Astrocyte (in vitro differentiated cells and primary cell): Measurements from ENCODE around the gene DDR1. TPM values are rescaled to one million over a fixed set of nuclear protein-coding genes. Genes with fewer than 3 reads are reported as not detected.
A peak's percentile ranks its signal among the peaks of the same experiment; 100 is the strongest.
"Not testable (repeated sequence)": the region's sequence is repeated elsewhere in the genome, so short reads cannot be mapped to it uniquely, and the experiment has no call there.

ENCODE experiments used
- DNase-seq: peaks from one replicate; pipeline ENCODE4 v3.0.0-alpha.2; 2010; ENCODE audit warnings: low read depth
- FAIRE-seq: peaks from 2 replicates; lab custom pipeline; 2011; peaks lifted over from hg19 to GRCh38; lab: Jason Lieb, UNC
- H2AFZ ChIP-seq: 2 replicates; pipeline ENCODE4 v1.6.0; 2012; ENCODE audit warnings: low read depth, low read length, inconsistent platforms
- H3K27ac ChIP-seq: 2 replicates; pipeline ENCODE4 v1.5.1; 2011; ENCODE audit warnings: low read depth, low read length, inconsistent platforms
- H3K27me3 ChIP-seq: 2 replicates; pipeline ENCODE4 v1.6.0; 2011; ENCODE audit warnings: low read length, inconsistent platforms; ENCODE audit not compliant: insufficient read depth
- H3K36me3 ChIP-seq: 2 replicates; pipeline ENCODE4 v1.5.1; 2011; ENCODE audit warnings: low read length, inconsistent platforms; ENCODE audit not compliant: insufficient read depth
- H3K4me1 ChIP-seq: 2 replicates; pipeline ENCODE4 v1.5.1; 2011; ENCODE audit warnings: low read length, inconsistent platforms; ENCODE audit not compliant: insufficient read depth
- H3K4me2 ChIP-seq: 2 replicates; pipeline ENCODE4 v1.6.0; 2012; ENCODE audit warnings: low read length, inconsistent platforms
- H3K4me3 ChIP-seq: 2 replicates; pipeline ENCODE4 v1.5.1; 2011; ENCODE audit warnings: low read depth, mild to moderate bottlenecking, low read length, inconsistent platforms; ENCODE audit not compliant: insufficient read depth
- H3K79me2 ChIP-seq: 2 replicates; pipeline ENCODE4 v1.6.0; 2012; ENCODE audit warnings: mild to moderate bottlenecking, low read length, inconsistent platforms; ENCODE audit not compliant: insufficient read depth
- H3K9ac ChIP-seq: 2 replicates; pipeline ENCODE4 v1.6.0; 2012; ENCODE audit warnings: mild to moderate bottlenecking, low read length, inconsistent platforms
- H3K9me3 ChIP-seq: 2 replicates; pipeline ENCODE4 v1.5.1; 2012; ENCODE audit warnings: low read depth, mild to moderate bottlenecking, low read length, inconsistent platforms; ENCODE audit not compliant: insufficient read depth
- H4K20me1 ChIP-seq: 2 replicates; pipeline ENCODE4 v1.6.0; 2012; ENCODE audit warnings: low read length, inconsistent platforms; ENCODE audit not compliant: insufficient read depth
- H3K27ac Mint-ChIP-seq: one replicate; pipeline ENCODE4 v1.8.0; 2021; ENCODE audit warnings: mild to moderate bottlenecking, mixed read lengths; ENCODE audit not compliant: unreplicated experiment
- H3K27me3 Mint-ChIP-seq: one replicate; pipeline ENCODE4 v1.8.0; 2021; ENCODE audit warnings: low read depth, mixed read lengths; ENCODE audit not compliant: unreplicated experiment
- H3K36me3 Mint-ChIP-seq: one replicate; pipeline ENCODE4 v1.8.0; 2021; ENCODE audit warnings: low read depth, mixed read lengths; ENCODE audit not compliant: unreplicated experiment
- H3K4me1 Mint-ChIP-seq: one replicate; pipeline ENCODE4 v1.8.0; 2021; ENCODE audit warnings: low read depth, mixed read lengths; ENCODE audit not compliant: unreplicated experiment
- H3K4me3 Mint-ChIP-seq: one replicate; pipeline ENCODE4 v1.8.0; 2021; ENCODE audit warnings: mild to moderate bottlenecking, moderate library complexity, mixed read lengths; ENCODE audit not compliant: unreplicated experiment
- H3K9me3 Mint-ChIP-seq: one replicate; pipeline ENCODE4 v1.8.0; 2021; ENCODE audit warnings: mild to moderate bottlenecking, mixed read lengths; ENCODE audit not compliant: unreplicated experiment
- EZH2 ChIP-seq: IDR thresholded peaks from 2 replicates; pipeline ENCODE4 v1.6.1; 2012; ENCODE audit warnings: mild to moderate bottlenecking, low read length, inconsistent platforms; ENCODE audit not compliant: insufficient read depth
- total RNA-seq: library from RNA; stranded (reverse); gene quantifications from 2 replicates; pipeline ENCODE4 v1.2.1, GENCODE V29; 2021
- TF ChIP-seq, protein P1 (sequence below): IDR thresholded peaks from 2 replicates; pipeline ENCODE4 v1.5.1; 2011; ENCODE audit warnings: low read depth, mild to moderate bottlenecking, inconsistent platforms, low read length, moderate library complexity; ENCODE audit not compliant: insufficient read depth

Gene DDR1
- total RNA-seq, 1 donor from 2014 or later: 144 TPM

GRCh38 chr6:30902709-30903108 lies 18.4 kb downstream of the DDR1 start:
- no peaks in the 10 kb centered on the region for H3K9me3 Mint-ChIP-seq
- H3K4me3 Mint-ChIP-seq: no peak overlapping the region
- Histone ChIP-seq H3K4me3 (no peak overlapping the region), H3K79me2 (no peaks in the 10 kb centered on the region), H3K4me2 (no peak overlapping the region), H4K20me1 (no peaks in the 10 kb centered on the region), H3K36me3 (no peaks in the 10 kb centered on the region), H3K9me3 (no peaks in the 10 kb centered on the region), H3K9ac (no peak overlapping the region), H3K27me3 (no peaks in the 10 kb centered on the region), H3K27ac (no peak overlapping the region), H3K4me1 (no peaks in the 10 kb centered on the region), H2AFZ (no peak overlapping the region)
- H3K36me3 Mint-ChIP-seq: peaks cover 10% of the 10 kb centered on the region
- H3K4me1 Mint-ChIP-seq: no peaks in the 10 kb centered on the region
- no peaks in the 10 kb centered on the region for H3K27me3 Mint-ChIP-seq
- FAIRE-seq (no peak), DNase-seq (no peak)
- H3K27ac Mint-ChIP-seq: no peak overlapping the region
- no peak for TF ChIP-seq EZH2
- TF ChIP-seq, protein P1, sequence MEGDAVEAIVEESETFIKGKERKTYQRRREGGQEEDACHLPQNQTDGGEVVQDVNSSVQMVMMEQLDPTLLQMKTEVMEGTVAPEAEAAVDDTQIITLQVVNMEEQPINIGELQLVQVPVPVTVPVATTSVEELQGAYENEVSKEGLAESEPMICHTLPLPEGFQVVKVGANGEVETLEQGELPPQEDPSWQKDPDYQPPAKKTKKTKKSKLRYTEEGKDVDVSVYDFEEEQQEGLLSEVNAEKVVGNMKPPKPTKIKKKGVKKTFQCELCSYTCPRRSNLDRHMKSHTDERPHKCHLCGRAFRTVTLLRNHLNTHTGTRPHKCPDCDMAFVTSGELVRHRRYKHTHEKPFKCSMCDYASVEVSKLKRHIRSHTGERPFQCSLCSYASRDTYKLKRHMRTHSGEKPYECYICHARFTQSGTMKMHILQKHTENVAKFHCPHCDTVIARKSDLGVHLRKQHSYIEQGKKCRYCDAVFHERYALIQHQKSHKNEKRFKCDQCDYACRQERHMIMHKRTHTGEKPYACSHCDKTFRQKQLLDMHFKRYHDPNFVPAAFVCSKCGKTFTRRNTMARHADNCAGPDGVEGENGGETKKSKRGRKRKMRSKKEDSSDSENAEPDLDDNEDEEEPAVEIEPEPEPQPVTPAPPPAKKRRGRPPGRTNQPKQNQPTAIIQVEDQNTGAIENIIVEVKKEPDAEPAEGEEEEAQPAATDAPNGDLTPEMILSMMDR: no peak

GRCh38 chr6:30903236-30903635 lies 18.9 kb downstream of the DDR1 start:
- H3K4me1 Mint-ChIP-seq: no peaks in the 10 kb centered on the region
- FAIRE-seq (no peak), DNase-seq (no peak)
- no peak overlapping the region for H3K4me3 Mint-ChIP-seq
- Histone ChIP-seq H2AFZ (no peak overlapping the region), H3K36me3 (no peaks in the 10 kb centered on the region), H3K79me2 (peaks cover 3% of the 10 kb centered on the region), H3K27ac (no peak overlapping the region), H3K4me1 (no peaks in the 10 kb centered on the region), H3K4me2 (no peak overlapping the region), H3K4me3 (no peak overlapping the region), H4K20me1 (no peaks in the 10 kb centered on the region), H3K27me3 (no peaks in the 10 kb centered on the region), H3K9me3 (no peaks in the 10 kb centered on the region), H3K9ac (no peak overlapping the region)
- H3K27me3 Mint-ChIP-seq: no peaks in the 10 kb centered on the region
- H3K9me3 Mint-ChIP-seq: no peaks in the 10 kb centered on the region
- TF ChIP-seq, protein P1: no peak
- no peak for TF ChIP-seq EZH2
- H3K36me3 Mint-ChIP-seq: peaks cover 7% of the 10 kb centered on the region
- H3K27ac Mint-ChIP-seq: no peak overlapping the region

GRCh38 chr6:30907290-30907757 lies 23.0 kb downstream of the DDR1 start:
- peak overlapping the region; percentile 7 for H3K27ac ChIP-seq

More at GRCh38 chr6:30907290-30907757, 23.0 kb downstream of the DDR1 start:
- H3K9me3 ChIP-seq, H3K9me3 Mint-ChIP-seq, H3K4me1 ChIP-seq, H3K27ac Mint-ChIP-seq, DNase-seq, FAIRE-seq, H3K4me1 Mint-ChIP-seq, H3K27me3 Mint-ChIP-seq, H4K20me1 ChIP-seq, H3K36me3 Mint-ChIP-seq, H3K36me3 ChIP-seq, H3K27me3 ChIP-seq: not testable (repeated sequence)
- H3K4me3 Mint-ChIP-seq: peak overlapping the region; percentile 99
- H3K9ac ChIP-seq: peak overlapping the region; percentile 96
- peak overlapping the region; percentile 95 for H3K4me3 ChIP-seq
- H3K79me2 ChIP-seq: peaks cover 21% of the 10 kb centered on the region
- peak overlapping the region; percentile 85 for H3K4me2 ChIP-seq
- peak overlapping the region; percentile 76 for H2AFZ ChIP-seq
